Activated CD4-positive, CD25-positive, alpha-beta regulatory T cell treated with anti-CD3 and anti-CD28 coated beads, Interleukin-2, amount 50 U/mL, for 24 hours (primary cell): ENCODE results near the gene MUC21.
A peak's percentile ranks its signal among the peaks of the same experiment; 100 is the strongest.
"Not testable (repeated sequence)": the region's sequence is repeated elsewhere in the genome, so short reads cannot be mapped to it uniquely, and the experiment has no call there.

Experiments used
- ATAC-seq, 2 donors: fragments of 150-1000 bp; cut with Tn5 transposase; one replicate each; pipeline ENCODE4 v1.10.0; 2021; ENCODE audit warnings: mild to moderate bottlenecking in 1 of 2, moderate library complexity in 1 of 2

Gene MUC21

DNA sequence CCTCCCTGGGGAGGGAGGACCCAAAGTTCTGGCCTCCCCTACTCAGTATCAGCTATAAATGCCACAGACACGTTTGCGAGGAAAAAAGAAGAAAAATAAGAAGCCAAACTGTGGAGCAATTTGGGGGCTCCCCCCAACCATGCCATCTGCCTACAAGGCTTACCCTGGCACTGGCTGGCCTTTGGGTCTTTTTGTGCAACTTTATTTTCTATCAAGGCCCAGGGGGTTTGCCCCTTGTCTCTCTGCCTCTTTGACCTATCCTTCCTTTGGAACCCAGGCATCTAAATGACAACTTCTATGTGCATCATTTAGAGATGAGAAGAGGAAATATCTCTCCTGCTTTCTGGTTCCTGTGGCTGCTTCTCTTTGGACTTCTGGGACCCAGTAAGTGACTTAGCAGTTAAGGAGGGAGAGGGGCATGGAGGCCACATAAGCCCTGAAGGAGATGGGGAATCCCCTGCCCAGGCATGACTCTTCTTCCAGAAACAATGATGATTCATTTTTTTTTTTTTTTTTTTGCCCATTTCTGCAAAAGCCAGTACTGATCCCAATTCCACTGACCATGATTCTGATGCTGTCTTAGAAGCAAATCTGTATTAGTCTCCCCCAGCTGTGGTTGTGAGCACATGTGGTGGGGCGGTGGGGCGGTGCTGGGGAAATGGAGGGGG lies 27.0 kb downstream of the MUC21 start, which contains the start of gene MUC22:
Gene MUC22, plus strand, starts transcription at position 82 of the 668 bp plus-strand sequence. Its CDS starts 233 bp downstream, at position 315.
- peak; percentile 68 to 74 for ATAC-seq

DNA sequence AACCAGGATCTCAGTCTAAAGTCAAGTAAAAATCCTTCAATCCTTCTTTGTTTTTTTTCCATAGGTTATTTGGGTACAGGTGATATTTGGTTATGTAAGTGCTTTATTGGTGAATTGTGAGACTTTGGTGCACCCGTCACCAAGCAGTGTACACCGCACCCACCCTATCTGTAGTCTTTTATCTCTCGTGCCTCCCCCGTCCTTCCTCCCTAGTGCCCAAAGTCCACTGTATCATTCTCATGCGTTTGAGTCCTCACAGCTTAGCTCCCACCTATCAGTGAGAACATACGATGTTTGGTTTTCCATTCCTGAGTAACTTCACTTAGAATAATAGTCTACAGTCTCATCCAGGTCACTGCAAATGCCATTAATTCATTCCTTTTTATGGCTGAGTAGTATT lies 27.6 kb downstream of the MUC21 start:
- no peak for ATAC-seq

DNA sequence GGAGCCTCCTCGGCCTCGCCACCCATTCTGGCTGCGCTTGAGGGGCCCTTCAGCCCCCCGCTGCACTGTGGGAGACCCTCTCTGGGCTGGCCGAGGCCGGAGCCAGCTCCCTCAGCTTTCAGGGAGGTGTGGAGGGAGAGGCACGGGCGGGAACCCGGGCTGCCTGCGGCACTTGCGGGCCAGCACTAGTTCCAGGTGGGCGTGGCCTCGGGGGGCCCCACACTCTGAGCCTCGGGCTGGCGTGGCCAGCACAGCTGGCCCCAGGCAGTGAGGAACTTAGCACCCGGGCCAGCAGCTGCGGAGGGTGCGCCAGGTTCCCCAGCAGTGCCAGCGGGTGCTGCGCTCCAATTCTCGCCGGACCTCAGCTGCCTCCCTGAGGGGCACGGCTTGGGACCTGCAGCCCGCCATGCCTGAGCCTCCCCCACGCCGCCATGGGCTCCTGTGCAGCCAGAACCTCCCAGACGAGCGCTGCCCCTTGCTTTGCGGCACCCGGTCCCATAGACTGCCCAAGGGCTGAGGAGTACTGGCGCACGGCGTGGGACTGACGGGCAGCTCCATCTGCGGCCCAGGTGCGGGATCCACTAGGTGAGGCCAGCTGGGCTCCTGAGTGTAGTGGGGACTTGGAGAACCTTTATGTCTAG lies 33.3 kb downstream of the MUC21 start:
- ATAC-seq, result no peak

DNA sequence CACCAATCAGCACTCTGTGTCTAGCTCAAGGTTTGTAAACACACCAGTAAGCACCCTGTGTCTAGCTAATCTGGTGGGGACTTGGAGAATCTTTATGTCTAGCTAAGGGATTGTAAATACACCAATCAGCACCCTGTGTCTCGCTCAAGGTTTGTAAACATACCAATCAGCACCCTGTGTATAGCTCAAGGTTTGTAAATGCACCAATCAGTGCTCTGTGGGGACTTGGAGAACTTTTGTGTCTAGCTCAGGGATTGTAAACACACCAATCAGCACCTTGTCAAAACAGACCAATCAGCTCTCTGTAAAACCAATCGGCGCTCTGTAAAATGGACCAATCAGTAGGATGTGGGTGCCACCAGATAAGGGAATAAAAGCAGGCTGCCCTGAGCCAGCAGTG lies 33.9 kb downstream of the MUC21 start:
- ATAC-seq, result not testable (repeated sequence)

DNA sequence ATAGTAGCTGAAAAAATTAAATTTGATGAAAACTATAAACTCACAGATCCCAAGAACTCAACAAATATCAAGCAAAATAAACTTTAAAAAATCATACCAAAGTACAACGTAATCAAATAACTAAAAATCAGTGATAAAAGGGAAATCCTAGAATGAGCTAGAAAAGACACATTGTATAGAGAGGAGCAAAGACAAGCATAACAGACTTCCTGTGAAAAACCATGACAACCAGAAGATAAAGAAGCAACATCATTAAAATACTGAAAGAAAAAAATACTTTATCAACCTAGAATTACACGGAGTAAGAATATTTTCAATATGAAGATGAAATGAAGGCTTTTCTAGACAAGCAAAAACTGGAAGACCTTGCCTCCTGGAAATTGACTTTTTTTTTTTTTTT lies 36.5 kb downstream of the MUC21 start:
- no peak for ATAC-seq

DNA sequence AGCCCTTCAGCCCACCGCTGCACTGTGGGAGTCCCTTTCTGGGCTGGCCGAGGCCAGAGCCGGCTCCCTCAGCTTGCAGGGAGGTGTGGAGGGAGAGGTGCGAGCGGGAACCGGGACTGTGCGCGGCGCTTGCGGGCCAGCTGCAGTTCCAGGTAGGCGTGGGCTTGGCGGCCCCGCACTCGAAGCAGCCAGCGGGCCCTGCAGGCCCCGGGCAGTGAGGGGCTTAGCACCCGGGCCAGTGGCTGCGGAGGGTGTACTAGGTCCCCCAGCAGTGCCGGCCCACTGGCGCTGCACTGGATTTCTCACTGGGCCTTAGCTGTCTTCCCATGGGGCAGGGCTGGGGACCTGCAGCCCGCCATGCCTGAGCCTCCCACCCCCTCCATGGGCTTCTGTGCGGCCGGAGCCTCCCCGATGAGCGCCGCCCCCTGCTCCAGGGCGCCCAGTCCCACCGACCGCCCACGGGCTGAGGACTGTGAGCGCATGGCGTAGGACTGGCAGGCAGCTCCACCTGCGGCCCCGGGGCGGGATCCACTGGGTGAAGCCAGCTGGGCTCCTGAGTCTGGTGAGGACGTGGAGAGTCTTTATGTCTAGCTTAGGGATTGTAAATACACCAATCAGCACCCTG lies 37.2 kb downstream of the MUC21 start:
- not testable (repeated sequence) for ATAC-seq

DNA sequence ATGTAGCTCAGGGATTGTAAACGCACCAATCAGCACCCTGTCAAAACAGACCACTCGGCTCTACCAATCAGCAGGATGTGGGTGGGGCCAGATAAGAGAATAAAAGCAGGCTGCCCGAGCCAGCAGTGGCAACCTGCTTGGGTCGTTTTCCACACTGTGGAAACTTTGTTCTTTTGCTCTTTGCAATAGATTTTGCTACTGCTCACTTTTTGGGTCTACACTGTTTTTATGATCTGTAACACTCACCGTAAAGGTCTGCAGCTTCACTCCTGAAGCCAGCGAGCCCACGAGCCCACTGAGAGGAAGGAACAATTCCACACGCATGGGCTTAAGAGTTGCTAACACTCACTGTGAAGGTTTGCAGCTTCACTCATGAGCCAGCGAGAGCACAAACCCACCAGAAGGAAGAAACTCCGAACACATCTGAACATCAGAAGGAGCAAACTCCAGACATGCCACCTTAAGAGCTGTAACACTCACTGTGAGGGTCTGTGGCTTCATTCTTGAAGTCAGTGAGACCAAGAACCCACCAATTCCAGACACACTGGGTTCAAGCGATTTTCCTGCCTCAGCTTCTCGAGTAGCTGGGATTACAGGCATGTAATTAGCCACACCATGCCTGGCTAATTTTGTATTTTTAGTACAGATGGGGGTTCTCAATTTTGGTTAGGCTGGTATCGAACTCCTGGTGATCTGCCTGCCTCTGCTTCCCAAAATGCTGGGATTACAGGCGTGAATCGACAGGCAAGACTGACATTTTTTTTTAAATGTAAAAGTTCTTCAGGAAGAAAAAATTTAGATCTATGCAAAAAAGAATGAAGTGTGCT lies 38.4 kb downstream of the MUC21 start:
- ATAC-seq, result not testable (repeated sequence)

DNA sequence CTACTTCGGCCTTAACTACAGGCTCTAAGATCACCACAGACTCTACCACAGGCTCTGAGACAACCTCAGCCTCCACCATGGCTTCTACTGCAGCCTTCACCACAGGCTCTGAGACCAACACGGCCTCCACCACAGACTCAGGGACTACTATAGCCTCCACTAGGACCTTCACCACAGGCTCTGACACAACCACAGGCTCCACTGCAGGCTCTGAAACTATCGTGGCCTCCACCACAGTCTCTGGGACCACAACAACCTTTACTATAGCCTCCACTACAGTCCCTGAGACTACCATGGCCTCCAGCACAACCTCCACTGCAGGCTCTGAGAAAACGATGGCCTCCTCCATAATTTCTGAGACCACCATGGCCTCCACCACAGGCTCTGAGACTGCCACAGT lies 42.1 kb downstream of the MUC21 start:
- ATAC-seq, result no peak

DNA sequence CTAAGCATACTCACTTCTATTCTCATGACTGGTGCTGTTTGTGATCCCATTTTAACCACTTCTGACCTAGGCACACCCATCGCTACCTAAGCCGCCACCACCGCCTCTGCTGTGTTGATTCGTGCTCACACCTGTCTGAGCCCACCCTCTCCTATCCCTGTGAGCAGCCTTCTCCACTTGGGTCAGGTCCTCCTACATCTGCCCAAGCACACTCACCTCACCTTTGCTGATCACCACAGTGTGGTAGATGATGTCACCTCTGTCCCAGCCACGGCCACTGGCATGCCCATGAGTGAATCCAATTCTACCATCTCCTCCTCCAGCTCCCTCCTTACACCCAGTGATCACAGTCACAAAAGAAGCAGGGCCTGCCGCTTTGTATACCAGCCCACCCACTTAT lies 47.6 kb downstream of the MUC21 start:
- ATAC-seq, result no peak

DNA sequence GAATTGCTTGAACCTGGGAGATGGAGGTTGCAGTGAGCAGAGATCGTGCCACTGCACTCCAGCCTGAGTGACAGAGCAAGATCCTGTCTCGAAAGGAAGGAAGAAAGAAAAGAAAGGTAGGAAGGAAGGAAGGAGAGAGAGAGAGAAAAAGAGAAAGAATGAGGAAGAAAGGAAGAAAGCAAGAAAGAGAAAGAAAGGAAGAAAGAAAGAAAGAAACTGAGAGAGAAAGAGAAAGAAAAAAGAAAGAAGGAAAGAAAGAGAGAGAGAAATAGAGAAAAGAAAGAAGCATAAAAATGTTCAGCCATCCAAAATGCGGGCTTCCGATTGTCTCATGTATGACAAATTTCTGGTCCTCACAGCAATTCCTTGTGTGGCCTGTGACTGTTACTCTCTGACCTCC lies 49.6 kb downstream of the MUC21 start:
- no peak for ATAC-seq

DNA sequence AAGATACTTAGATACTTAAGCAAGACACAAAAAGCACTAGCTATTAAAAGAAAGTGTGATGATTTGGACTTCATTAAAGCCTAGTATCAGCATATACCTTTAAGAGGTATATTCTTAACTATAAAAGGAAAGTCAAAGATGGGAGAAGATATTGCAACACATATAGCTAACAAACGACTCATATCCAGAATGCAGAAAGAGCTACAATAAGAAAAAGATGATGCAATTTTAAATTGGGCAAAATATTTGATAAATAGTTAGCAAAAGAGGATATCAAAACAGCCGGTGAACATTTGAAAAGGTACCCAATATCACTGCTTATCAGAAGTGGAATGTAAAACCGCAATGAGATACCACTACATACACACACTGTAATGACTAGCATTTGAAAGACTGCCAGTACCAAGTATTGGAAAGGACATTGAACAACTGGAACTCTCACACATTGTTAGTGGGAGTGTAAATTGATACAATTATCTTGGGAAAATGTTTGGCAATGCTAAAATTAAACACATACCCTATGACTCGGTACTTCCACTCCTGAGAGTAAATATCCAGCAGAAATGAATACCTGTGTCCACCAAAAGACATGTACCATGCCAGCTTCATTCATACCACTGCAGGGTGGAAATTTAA lies 52.5 kb downstream of the MUC21 start:
- ATAC-seq, result no peak

DNA sequence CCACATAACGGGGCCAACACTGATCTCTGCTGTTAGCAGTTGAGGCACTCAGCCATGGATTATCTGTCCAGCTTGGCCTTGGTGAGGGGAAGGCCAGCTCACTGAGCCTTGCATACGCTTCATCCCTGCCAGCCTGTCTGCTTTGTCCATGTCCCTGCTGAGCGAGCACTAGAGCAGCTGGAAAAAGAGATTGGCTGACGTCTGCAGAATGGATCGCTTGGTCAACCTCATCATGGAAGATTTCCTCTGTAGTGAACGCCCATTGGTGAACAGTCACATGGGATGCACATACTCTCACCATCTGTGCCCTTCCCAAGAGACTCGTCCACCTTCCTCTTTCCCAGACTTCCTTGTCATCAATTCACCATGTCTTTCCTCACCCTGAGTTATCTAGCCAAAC lies 53.7 kb downstream of the MUC21 start:
- no peak for ATAC-seq

DNA sequence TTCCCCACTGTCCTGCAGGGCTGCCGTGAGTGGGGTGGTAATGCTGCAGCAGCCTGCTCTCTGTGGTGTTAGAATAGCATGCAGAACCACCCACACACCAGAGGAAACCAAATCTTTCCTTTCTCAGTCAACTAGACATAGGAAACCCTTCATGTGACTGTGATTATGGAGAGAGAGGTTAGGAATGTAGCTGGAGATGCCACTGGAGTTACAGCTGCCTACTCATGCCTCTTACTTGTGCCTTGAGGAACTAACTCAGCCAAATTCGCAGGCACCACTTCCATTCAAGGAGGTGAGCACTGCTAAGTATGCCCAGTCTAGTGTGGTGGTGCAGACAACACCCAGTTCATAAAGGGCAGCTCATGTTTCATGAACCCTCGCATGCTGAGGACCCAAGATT lies 54.2 kb downstream of the MUC21 start:
- ATAC-seq, result no peak

DNA sequence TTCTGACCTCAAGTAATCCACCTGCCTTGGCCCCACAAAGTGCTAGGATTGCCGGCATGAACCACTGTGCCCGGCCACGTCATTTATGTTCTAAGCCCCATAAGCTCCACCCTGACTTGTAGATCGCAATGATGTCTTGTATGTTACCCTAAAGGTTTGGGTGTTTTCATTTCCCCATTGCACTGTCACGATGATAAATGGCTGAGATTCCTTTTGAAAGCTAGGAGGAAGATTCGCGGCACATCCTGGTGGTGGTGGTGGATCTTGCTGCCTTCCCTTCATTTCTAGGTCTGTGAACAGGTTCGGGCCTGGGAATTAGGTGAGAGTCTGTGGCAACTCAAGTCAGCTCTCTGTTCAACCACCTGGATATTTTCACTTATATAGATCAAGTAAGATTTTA lies 55.0 kb downstream of the MUC21 start:
- no peak for ATAC-seq
